GM23248 (cell line): Measurements from ENCODE around the gene SPTLC3. TPM values are rescaled to one million over a fixed set of nuclear protein-coding genes. Genes with fewer than 3 reads are reported as not detected.

Experiments
- DNase-seq: peaks from one replicate; pipeline ENCODE4 v3.0.0-alpha.2; 2015
- H2AFZ ChIP-seq: fragments of 200-600 bp; sonication (generic); 2 replicates; pipeline ENCODE4 v1.6.1; 2016; ENCODE audit warnings: antibody characterized with exemption
- H3F3A ChIP-seq: fragments of 200-600 bp; sonication (generic); 2 replicates; pipeline ENCODE4 v1.6.1; 2016; ENCODE audit warnings: mild to moderate bottlenecking, antibody characterized with exemption, mixed run types; ENCODE audit not compliant: insufficient read depth
- H3K27ac ChIP-seq: fragments of 200-600 bp; sonication (generic); 2 replicates; pipeline ENCODE4 v1.5.1; 2016; ENCODE audit warnings: mild to moderate bottlenecking
- H3K27me3 ChIP-seq: fragments of 200-600 bp; sonication (generic); replicated peaks from 2 replicates; pipeline ENCODE4 v1.6.1; 2016; ENCODE audit warnings: mild to moderate bottlenecking; ENCODE audit not compliant: insufficient read depth
- H3K36me3 ChIP-seq: fragments of 200-600 bp; sonication (generic); 2 replicates; pipeline ENCODE4 v1.6.1; 2016; ENCODE audit warnings: low read depth, mild to moderate bottlenecking
- H3K4me1 ChIP-seq: fragments of 200-600 bp; sonication (generic); 2 replicates; pipeline ENCODE4 v1.6.1; 2016; ENCODE audit warnings: mild to moderate bottlenecking; ENCODE audit not compliant: insufficient read depth
- H3K4me2 ChIP-seq: fragments of 200-600 bp; sonication (generic); one replicate; pipeline ENCODE4 v1.6.1; 2016; ENCODE audit warnings: mild to moderate bottlenecking; ENCODE audit not compliant: unreplicated experiment
- H3K4me3 ChIP-seq: fragments of 200-600 bp; sonication (generic); 2 replicates; pipeline ENCODE4 v1.5.1; 2016; ENCODE audit warnings: mild to moderate bottlenecking
- H3K79me2 ChIP-seq: fragments of 200-600 bp; sonication (generic); 2 replicates; pipeline ENCODE4 v1.6.1; 2016; ENCODE audit warnings: mild to moderate bottlenecking; ENCODE audit not compliant: insufficient read depth
- H3K9ac ChIP-seq: fragments of 200-600 bp; sonication (generic); 2 replicates; pipeline ENCODE4 v1.6.1; 2016; ENCODE audit warnings: mild to moderate bottlenecking
- H3K9me2 ChIP-seq: fragments of 200-600 bp; sonication (generic); 2 replicates; pipeline ENCODE4 v1.6.1; 2016; ENCODE audit warnings: mixed run types, mild to moderate bottlenecking, moderate library complexity; ENCODE audit not compliant: insufficient read depth
- H3K9me3 ChIP-seq: fragments of 200-600 bp; sonication (generic); one replicate; pipeline ENCODE4 v1.6.1; 2017; ENCODE audit warnings: low read depth
- H4K20me1 ChIP-seq: fragments of 200-600 bp; sonication (generic); 2 replicates; pipeline ENCODE4 v1.6.0; 2016; ENCODE audit not compliant: insufficient read depth
- EZH2 ChIP-seq: fragments of 200-600 bp; sonication (generic); IDR thresholded peaks from 2 replicates; pipeline ENCODE4 v1.6.1; 2018; ENCODE audit warnings: antibody characterized with exemption, mild to moderate bottlenecking; ENCODE audit not compliant: insufficient read depth, poor library complexity, severe bottlenecking
- EZH2phosphoT487 ChIP-seq: fragments of 200-600 bp; sonication (generic); IDR thresholded peaks from 2 replicates; pipeline ENCODE4 v1.6.1; 2018; ENCODE audit warnings: antibody characterized with exemption, moderate library complexity, mild to moderate bottlenecking, low read depth; ENCODE audit not compliant: insufficient read depth
- WGBS, 2 experiments: methylation state at CpG; one replicate each; pipeline ENCODE4 v1.1.6; 2015 to 2017; ENCODE audit warnings: low lambda C conversion rate in 2 of 2, low coverage in 1 of 2; ENCODE audit errors: missing lambda C conversion rate in 2 of 2; 5-methylcytosine and 5-hydroxymethylcytosine counted together
- in situ Hi-C: fragments of 300-500 bp; cut with MboI; formaldehyde crosslinking; loops from 2 replicates; pipeline ENCODE4 v1.15.0; 2020
- polyA plus RNA-seq: library from polyadenylated mRNA; unstranded; fragments of >200 nt; fragmentation: Nextera tagmentation; extraction: Ambion mirVana; gene quantifications from 2 replicates; pipeline ENCODE4 v1.2.1, GENCODE V29; 2016
- total RNA-seq: library from RNA; depleted of rRNA; stranded (reverse); fragments of >200 nt; shearing (Covaris generic); gene quantifications from 2 replicates; pipeline ENCODE4 v1.2.3, GENCODE V29; 2014

SPTLC3 gene
- total and polyA plus RNA-seq, 2 experiments from 2014 or later = 1.4 to 5.5 TPM

- no peak for DNase-seq
- TF ChIP-seq EZH2phosphoT487 (no peak), EZH2 (no peak)
- Histone ChIP-seq H3K9me2 (0 out of 2 replicates have a peak, but pooled peaks cover 7% of the 10 kb centered on the region), H2AFZ (no peak overlapping the region), H3F3A (no peaks in the 10 kb centered on the region), H3K9ac (no peak overlapping the region), H3K36me3 (no peaks in the 10 kb centered on the region), H3K79me2 (no peaks in the 10 kb centered on the region), H4K20me1 (no peaks in the 10 kb centered on the region), H3K4me2 (no peak overlapping the region), H3K27me3 (0 out of 2 replicates have a peak, but pooled peaks cover 4% of the 10 kb centered on the region), H3K27ac (no peak overlapping the region), H3K4me1 (peaks cover 9% of the 10 kb centered on the region), H3K4me3 (no peak overlapping the region), H3K9me3 (no peaks in the 10 kb centered on the region)
- in situ Hi-C loops = no loop called here
- WGBS, 2 experiments = 61 to 66% methylated on average over 3 of the region's 3 CpGs
These were observed 131.4 kb downstream of the SPTLC3 start for GRCh38 chr20:13140201-13140600.

GRCh38 chr20:13140775-13141174, 132.0 kb downstream of the SPTLC3 start:
- WGBS, 2 experiments = 68 to 87% methylated on average over 1 of the region's 1 CpG
- Histone ChIP-seq H3K4me1 (peaks cover 9% of the 10 kb centered on the region), H3K4me2 (no peak overlapping the region), H3K9me3 (no peaks in the 10 kb centered on the region), H3K9me2 (0 out of 2 replicates have a peak, but pooled peaks cover 7% of the 10 kb centered on the region), H3K4me3 (no peak overlapping the region), H3K36me3 (no peaks in the 10 kb centered on the region), H3F3A (no peaks in the 10 kb centered on the region), H3K9ac (no peak overlapping the region), H4K20me1 (no peaks in the 10 kb centered on the region), H3K27ac (no peak overlapping the region), H3K79me2 (no peaks in the 10 kb centered on the region), H3K27me3 (0 out of 2 replicates have a peak, but pooled peaks cover 4% of the 10 kb centered on the region), H2AFZ (no peak overlapping the region)
- no peak for DNase-seq
- TF ChIP-seq EZH2phosphoT487 (no peak), EZH2 (no peak)
- in situ Hi-C loops = no loop called here

- no peak overlapping the region for H2AFZ ChIP-seq
- no peaks in the 10 kb centered on the region for H3K79me2 ChIP-seq
- in situ Hi-C loops = no loop called here
- TF ChIP-seq EZH2phosphoT487 = no peak
- no peak for TF ChIP-seq EZH2
- H3K27ac ChIP-seq = no peak overlapping the region
- 0 out of 2 replicates have a peak, but pooled peaks cover 7% of the 10 kb centered on the region for H3K9me2 ChIP-seq
- no peak overlapping the region for H3K4me2 ChIP-seq
- H3F3A ChIP-seq = no peaks in the 10 kb centered on the region
- no peaks in the 10 kb centered on the region for H4K20me1 ChIP-seq
- H3K27me3 ChIP-seq = 0 out of 2 replicates have a peak, but pooled peaks cover 4% of the 10 kb centered on the region
- H3K9me3 ChIP-seq = no peaks in the 10 kb centered on the region
- no peak overlapping the region for H3K4me3 ChIP-seq
- no peak overlapping the region for H3K9ac ChIP-seq
- peaks cover 9% of the 10 kb centered on the region for H3K4me1 ChIP-seq
- DNase-seq = peak; percentile 54
- no peaks in the 10 kb centered on the region for H3K36me3 ChIP-seq
- 5 to 18% methylated on average over 3 of the region's 3 CpGs for WGBS, 2 experiments
These were observed 132.8 kb downstream of the SPTLC3 start for GRCh38 chr20:13141546-13141945.

- 44 to 71% methylated on average over 1 of the region's 1 CpG for WGBS, 2 experiments
- in situ Hi-C loops = no loop called here
These were observed 133.4 kb downstream of the SPTLC3 start for GRCh38 chr20:13142143-13142542.

More at GRCh38 chr20:13142143-13142542, 133.4 kb downstream of the SPTLC3 start:
- H3K9me2 ChIP-seq = 0 out of 2 replicates have a peak, but pooled peaks cover 7% of the 10 kb centered on the region
- H3K27me3 ChIP-seq = no peaks in the 10 kb centered on the region
- H3K4me3 ChIP-seq = no peak overlapping the region
- H2AFZ ChIP-seq = no peak overlapping the region
- H3K9me3 ChIP-seq = no peaks in the 10 kb centered on the region
- TF ChIP-seq EZH2 = no peak
- no peak for TF ChIP-seq EZH2phosphoT487
- peaks cover 9% of the 10 kb centered on the region for H3K4me1 ChIP-seq
- H3K27ac ChIP-seq = no peak overlapping the region
- DNase-seq = no peak
- no peak overlapping the region for H3K9ac ChIP-seq
- H3K4me2 ChIP-seq = no peak overlapping the region
- no peaks in the 10 kb centered on the region for H3K79me2 ChIP-seq
- no peaks in the 10 kb centered on the region for H3F3A ChIP-seq
- no peaks in the 10 kb centered on the region for H3K36me3 ChIP-seq
- H4K20me1 ChIP-seq = no peaks in the 10 kb centered on the region
